ENCODE results near the gene ZMYND8.
"Not testable (repeated sequence)": the region's sequence is repeated elsewhere in the genome, so short reads cannot be mapped to it uniquely, and the experiment has no call there.

The ZMYND8 gene

GRCh38 chr20:47281376-47281775, 75.1 kb downstream of the ZMYND8 start:
- no peak overlapping the region for H3K27ac ChIP-seq
- TF ChIP-seq ZFX (IDR thresholded peaks at IDR 0.05), result no peak

DNA sequence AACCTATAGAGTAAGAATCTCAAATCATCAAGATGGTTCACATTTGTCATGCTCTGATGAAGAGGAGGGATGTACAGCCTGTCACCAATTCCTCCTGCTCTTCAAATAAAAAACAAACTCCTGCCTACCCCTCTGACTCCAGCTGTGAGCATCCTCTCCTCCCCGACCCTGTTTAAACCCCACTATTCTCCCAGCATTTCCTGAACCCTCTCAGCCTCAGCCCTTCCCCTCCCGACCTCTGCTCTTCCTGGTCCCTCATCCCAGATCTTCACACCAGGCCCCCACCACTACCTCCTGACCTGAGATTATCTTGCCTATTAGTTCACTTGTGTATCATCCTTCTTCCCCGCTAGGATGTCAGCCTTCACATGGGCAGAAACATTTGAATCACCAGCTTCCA, 75.8 kb downstream of the ZMYND8 start:
- H3K27ac ChIP-seq, result no peak overlapping the region

DNA sequence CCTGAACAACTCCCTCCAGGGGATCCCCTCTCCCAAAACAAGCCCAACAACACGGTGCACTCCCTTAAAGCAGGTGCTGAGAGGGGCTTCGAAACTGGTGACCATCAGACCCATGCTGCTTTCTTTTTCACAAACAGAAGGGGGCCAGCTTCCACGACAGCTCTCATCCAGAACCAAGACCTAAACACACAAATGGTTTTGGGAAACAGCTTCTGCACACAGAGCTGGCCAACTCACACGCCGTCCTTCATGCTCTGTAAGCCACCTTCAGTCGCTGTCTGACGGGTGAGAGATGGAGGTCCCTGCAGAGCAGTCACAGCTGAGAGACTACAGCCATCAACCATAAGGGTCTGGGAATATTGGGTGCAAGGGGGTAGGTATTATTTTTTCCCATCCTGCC, 76.3 kb downstream of the ZMYND8 start:
- H3K27ac ChIP-seq, result no peak overlapping the region

More for the DNA sequence above, 75.8 kb downstream of the ZMYND8 start:
- TF ChIP-seq CTCF (conservative IDR thresholded peaks at IDR 0.05), result no peak
- TF ChIP-seq ZFX (IDR thresholded peaks at IDR 0.05), result no peak

GRCh38 chr20:47278907-47279348, 77.6 kb downstream of the ZMYND8 start:
- H3K27ac ChIP-seq, result no peak overlapping the region
- TF ChIP-seq ZFX (IDR thresholded peaks at IDR 0.05) (no peak), CTCF (conservative IDR thresholded peaks at IDR 0.05) (no peak)

More for the DNA sequence above, 76.3 kb downstream of the ZMYND8 start:
- no peak for TF ChIP-seq ZFX (IDR thresholded peaks at IDR 0.05)
- TF ChIP-seq CTCF (conservative IDR thresholded peaks at IDR 0.05), result no peak

DNA sequence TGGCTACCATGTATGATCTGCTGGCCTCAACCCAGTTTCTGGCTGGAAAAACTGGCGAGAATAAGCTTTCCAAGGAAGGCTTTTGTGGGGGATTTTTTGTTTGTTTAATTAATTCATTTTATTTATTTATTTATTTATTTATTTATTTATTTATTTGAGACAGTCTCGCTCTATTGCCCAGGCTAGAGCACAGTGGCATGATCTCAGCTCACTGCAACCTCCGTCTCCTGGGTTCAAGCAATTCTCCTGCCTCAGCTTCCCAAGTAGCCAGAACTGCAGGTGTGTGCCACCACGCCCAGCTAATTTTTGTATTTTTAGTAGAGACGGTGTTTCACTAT, 79.0 kb downstream of the ZMYND8 start:
- H3K27ac ChIP-seq, result not testable (repeated sequence)

- TF ChIP-seq CTCF (conservative IDR thresholded peaks at IDR 0.05) (no peak), ZFX (IDR thresholded peaks at IDR 0.05) (no peak)
- no peak overlapping the region for H3K27ac ChIP-seq
Measured at GRCh38 chr20:47276851-47277534, 79.5 kb downstream of the ZMYND8 start.

DNA sequence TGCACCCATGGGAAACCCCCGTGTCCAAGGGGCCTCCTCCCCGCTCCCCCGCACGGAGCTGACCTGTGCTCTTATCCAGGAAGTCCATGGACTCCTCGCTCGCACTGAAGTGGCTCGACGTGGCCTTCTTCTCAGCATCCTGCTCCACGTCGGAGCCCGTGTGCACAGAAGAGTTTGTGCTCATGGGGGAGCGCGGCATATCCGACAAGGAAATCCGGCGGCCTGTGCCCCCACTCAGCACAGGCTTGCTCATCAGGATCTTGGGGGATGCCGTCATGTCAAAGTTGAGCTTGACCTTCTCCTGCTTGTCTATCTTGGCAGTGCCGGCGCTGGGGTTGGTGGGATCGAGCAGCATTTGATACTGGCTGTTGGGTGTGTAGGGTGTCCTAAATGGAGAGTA, 80.2 kb downstream of the ZMYND8 start:
- no peak for TF ChIP-seq CTCF (conservative IDR thresholded peaks at IDR 0.05)
- TF ChIP-seq ZFX (IDR thresholded peaks at IDR 0.05), result no peak
- H3K27ac ChIP-seq, result no peak overlapping the region

DNA sequence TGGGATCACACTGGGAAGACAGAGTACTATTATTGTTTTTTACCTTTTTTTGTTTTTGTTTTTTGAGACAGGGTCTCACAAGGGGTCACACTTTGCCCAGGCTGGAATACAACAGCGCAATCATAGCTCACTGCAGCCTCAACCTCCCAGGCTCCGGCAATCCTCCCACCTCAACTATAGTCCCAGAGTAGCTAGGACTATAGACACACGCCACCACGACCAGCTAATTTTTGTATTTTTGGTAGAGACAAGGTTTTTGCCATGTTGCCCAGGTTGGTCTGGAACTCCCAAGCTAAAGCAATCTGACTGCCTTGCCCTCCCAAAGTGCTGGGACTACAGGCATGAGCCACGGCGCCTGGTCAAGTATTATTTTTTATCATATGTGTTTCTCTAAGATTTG, 81.0 kb downstream of the ZMYND8 start:
- H3K27ac ChIP-seq, result no peak overlapping the region
- TF ChIP-seq CTCF (conservative IDR thresholded peaks at IDR 0.05) (no peak), ZFX (IDR thresholded peaks at IDR 0.05) (no peak)
